Hepatocyte (in vitro differentiated cells): ENCODE results near the gene PHLDA1.

Experiments
- CTCF ChIP-seq: fragments of 200-600 bp; sonication (generic); IDR thresholded peaks from 2 replicates; pipeline ENCODE4 v1.5.1; 2016; ENCODE audit warnings: antibody characterized with exemption, mild to moderate bottlenecking; ENCODE audit not compliant: poor library complexity
- EZH2 ChIP-seq: fragments of 200-600 bp; sonication (generic); IDR thresholded peaks from 2 replicates; pipeline ENCODE4 v1.6.1; 2016; ENCODE audit warnings: antibody characterized with exemption, mild to moderate bottlenecking, borderline replicate concordance
- EZH2phosphoT487 ChIP-seq: fragments of 200-600 bp; sonication (generic); IDR thresholded peaks from one replicate; pipeline ENCODE4 v1.6.1; 2018; ENCODE audit warnings: antibody characterized with exemption, mild to moderate bottlenecking, low read depth, moderate library complexity; ENCODE audit not compliant: unreplicated experiment, severe bottlenecking

- no peak for TF ChIP-seq CTCF
- TF ChIP-seq EZH2 = no peak
- no peak for TF ChIP-seq EZH2phosphoT487
Measured at GRCh38 chr12:75994069-75994740, 37.4 kb downstream of the PHLDA1 start.
